HG03095 (cell line): ENCODE measurements around the gene ZNHIT1.
"Not testable (repeated sequence)": the region's sequence is repeated elsewhere in the genome, so short reads cannot be mapped to it uniquely, and the experiment has no call there.

Source experiments
- ATAC-seq: cut with Tn5 transposase; IDR thresholded peaks from one replicate; pipeline ENCODE4 v1.9.1; 2021; ENCODE audit warnings: moderate library complexity; ENCODE audit not compliant: unreplicated experiment

Gene ZNHIT1

GRCh38 chr7:101186844-101187428, 31.0 kb upstream of the ZNHIT1 start:
- ATAC-seq = no peak

GRCh38 chr7:101189109-101189508, 28.9 kb upstream of the ZNHIT1 start:
- ATAC-seq = no peak

- ATAC-seq = no peak
These were observed 22.1 kb upstream of the ZNHIT1 start for GRCh38 chr7:101195884-101196283.

GRCh38 chr7:101197991-101198390, 20.0 kb upstream of the ZNHIT1 start:
- ATAC-seq = no peak

DNA sequence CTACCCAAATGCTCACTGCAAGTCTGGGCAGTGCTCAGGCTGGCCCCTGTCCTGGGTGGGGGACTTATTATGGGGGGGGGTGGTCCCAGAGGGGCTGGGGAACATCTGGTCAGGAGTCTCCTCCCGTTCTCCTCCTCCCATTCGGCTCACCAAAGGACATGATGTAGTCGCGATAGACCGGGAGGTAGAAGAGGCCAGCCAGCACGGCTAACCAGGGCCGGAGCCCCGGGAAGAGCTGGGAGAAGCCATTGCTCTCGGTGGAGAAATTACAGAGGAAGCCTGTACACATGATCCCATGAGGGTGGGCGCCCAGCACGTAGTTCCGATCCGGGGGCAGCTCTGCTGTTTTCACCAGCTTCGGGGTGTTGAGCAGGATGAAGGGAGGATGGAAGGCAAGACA, 19.5 kb upstream of the ZNHIT1 start:
- no peak for ATAC-seq

GRCh38 chr7:101199522-101199921, 18.4 kb upstream of the ZNHIT1 start:
- not testable (repeated sequence) for ATAC-seq

GRCh38 chr7:101200504-101200861, 17.5 kb upstream of the ZNHIT1 start:
- ATAC-seq = no peak

GRCh38 chr7:101200862-101201599, 16.9 kb upstream of the ZNHIT1 start, which contains the start of gene MOGAT3:
Gene MOGAT3, minus strand, starts transcription at chr7:101201036. Its CDS starts 182 bp downstream, at chr7:101200854.
- ATAC-seq = no peak

- ATAC-seq = no peak
These were observed 16.0 kb upstream of the ZNHIT1 start for GRCh38 chr7:101201695-101202602.

DNA sequence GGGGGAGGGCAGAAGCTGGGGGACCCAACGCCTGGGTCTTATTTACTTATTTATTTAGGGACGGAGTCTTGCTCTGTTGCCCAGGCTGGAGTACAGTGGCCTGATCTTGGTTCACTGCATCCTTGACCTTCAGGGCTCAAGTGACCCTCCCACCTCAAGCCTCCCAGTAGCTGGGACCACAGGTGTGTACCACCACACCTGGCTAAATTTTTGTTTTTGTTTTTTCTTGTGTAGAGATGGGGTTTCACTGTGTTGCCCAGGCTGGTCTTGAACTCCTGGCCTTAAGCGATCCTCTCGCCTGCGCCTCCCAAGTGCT, 15.4 kb upstream of the ZNHIT1 start:
- no peak for ATAC-seq

GRCh38 chr7:101203740-101204738, 13.9 kb upstream of the ZNHIT1 start:
- ATAC-seq = not testable (repeated sequence)

DNA sequence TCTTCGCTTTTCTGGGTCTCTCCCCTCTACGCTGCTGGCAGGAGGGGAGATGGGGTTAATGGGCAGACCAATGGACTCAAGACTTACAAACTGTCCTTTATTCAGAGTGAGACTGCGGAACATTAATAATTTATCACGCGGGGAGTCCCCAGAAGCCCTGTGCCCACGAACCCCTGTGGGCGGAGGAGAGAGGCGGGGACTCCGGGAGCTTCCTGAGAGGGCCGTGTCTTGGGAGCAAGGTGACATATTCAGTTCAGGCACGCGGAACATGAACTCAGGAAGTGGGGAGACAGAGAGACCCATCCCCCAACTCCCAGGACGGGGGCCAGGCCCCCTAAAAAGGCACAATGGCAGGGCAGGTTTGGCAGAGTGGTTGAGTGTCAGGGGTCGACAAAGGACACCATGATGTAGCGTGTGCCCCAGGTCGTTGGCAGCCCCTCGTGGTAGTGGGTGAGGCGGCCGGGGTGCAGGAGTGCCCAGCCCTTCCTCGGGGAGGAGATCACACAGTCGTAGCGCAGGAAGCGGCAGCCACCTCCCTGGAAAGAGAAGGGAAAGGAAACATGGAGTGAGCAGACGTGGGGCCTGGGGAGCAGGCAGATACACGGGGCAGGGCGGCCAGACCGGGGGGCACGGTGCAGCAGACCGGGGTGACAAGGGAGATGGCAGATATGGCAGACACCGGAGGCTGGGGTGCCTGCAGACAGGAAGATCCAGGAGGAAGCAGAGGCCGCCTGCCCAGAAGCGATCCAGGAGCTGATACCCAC, 11.9 kb upstream of the ZNHIT1 start:
- no peak for ATAC-seq

GRCh38 chr7:101206665-101207042, 11.3 kb upstream of the ZNHIT1 start:
- ATAC-seq = no peak

- ATAC-seq = no peak
These were observed 10.5 kb upstream of the ZNHIT1 start for GRCh38 chr7:101207459-101207858.

GRCh38 chr7:101208794-101209193, 9.2 kb upstream of the ZNHIT1 start:
- ATAC-seq = no peak

DNA sequence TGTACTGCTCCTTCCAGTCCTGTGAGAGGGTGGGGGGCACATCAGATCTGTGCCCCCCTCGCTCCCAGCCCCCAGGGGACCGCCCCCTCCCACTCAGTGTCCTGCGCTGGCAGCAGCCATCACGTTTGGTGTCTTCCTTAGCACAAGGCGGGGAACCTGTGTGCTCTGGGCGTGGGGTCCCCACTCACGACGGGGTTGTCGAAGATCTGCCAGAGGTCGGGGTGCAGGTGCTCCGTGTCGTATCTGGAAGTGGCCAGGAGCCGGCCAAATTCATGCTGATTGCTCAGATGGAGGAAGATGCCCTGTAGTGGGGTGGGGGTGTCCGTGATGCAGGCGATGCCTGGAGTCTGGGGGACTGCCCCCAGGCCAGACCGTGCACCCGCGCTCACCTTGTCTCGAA, 7.8 kb upstream of the ZNHIT1 start:
- no peak for ATAC-seq

GRCh38 chr7:101211501-101211900, 6.5 kb upstream of the ZNHIT1 start:
- no peak for ATAC-seq

DNA sequence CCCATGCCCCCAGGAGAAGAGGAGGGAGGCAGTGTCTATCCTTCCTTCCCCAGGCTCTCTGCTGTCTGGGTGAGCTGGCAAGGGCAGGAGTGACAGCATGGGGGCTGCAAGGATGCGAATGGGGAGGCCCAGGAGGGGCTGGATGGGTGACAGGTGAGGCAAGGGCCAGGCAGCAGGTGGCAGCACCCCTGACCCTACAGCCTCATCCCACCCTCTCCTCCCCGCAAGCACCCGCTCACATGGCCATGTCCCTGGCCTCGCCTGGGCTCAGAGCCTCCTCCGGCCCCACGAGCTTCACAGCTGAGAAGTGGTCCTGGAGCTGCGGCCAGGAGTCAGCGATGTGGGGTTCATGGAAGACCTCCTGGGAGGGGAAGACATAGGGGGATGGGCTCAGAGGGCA, 6.0 kb upstream of the ZNHIT1 start:
- ATAC-seq = no peak

- no peak for ATAC-seq
These were observed 1.7 kb upstream of the ZNHIT1 start for GRCh38 chr7:101216001-101216859.
